OCI-LY7 (cell line): ENCODE data around the gene MAPK13. TPM values are rescaled to one million over a fixed set of nuclear protein-coding genes. Genes with fewer than 3 reads are reported as not detected.

Source experiments
- BruUV-seq: library from RNA; stranded (reverse); fragments of 400-500 nt; replicated peaks from 2 replicates; lab custom pipeline; 2021; lab: Mats Ljungman, UMichigan
- CTCF ChIA-PET: fragments of 300-600 bp; sonication (Branson Sonifier 250); formaldehyde crosslinking; loops from one replicate; lab custom pipeline; 2022; ENCODE audit warnings: antibody characterized with exemption; ENCODE audit not compliant: unreplicated experiment; lab: Charles Lee
- POLR2A ChIA-PET: fragments of 300-600 bp; sonication (Branson Sonifier 250); formaldehyde crosslinking; loops from one replicate; lab custom pipeline; 2022; ENCODE audit warnings: antibody characterized with exemption; lab: Charles Lee
- DNase-seq: peaks from one replicate; pipeline ENCODE4 v3.0.0-alpha.2; 2015; ENCODE audit warnings: low spot score
- H2AFZ ChIP-seq: fragments of 200-600 bp; sonication (generic), shearing (Covaris generic); 2 replicates; pipeline ENCODE4 v1.6.1; 2014; ENCODE audit warnings: mild to moderate bottlenecking, antibody characterized with exemption, low read length, moderate library complexity
- H3K27ac ChIP-seq: fragments of 200-600 bp; sonication (generic); 2 replicates; pipeline ENCODE4 v1.5.1; 2014; ENCODE audit warnings: mixed run types, low read depth, mild to moderate bottlenecking, moderate library complexity, low read length, inconsistent platforms; ENCODE audit not compliant: poor library complexity, severe bottlenecking
- H3K36me3 ChIP-seq: fragments of 200-600 bp; sonication (generic); 2 replicates; pipeline ENCODE4 v1.6.1; 2014; ENCODE audit warnings: mild to moderate bottlenecking, antibody characterized with exemption, low read length, moderate library complexity, mixed read lengths; ENCODE audit not compliant: insufficient read depth
- H3K4me1 ChIP-seq: fragments of 200-600 bp; sonication (generic); 2 replicates; pipeline ENCODE4 v1.5.1; 2014; ENCODE audit warnings: mild to moderate bottlenecking, low read length; ENCODE audit not compliant: insufficient read depth, poor library complexity, severe bottlenecking
- H3K4me2 ChIP-seq: fragments of 200-600 bp; sonication (generic); 2 replicates; pipeline ENCODE4 v1.6.1; 2014; ENCODE audit warnings: mild to moderate bottlenecking, low read length
- H3K4me3 ChIP-seq: fragments of 200-600 bp; sonication (generic); 2 replicates; pipeline ENCODE4 v1.5.1; 2014; ENCODE audit warnings: mild to moderate bottlenecking, low read depth, low read length; ENCODE audit not compliant: poor library complexity, severe bottlenecking
- H3K79me2 ChIP-seq: fragments of 200-600 bp; sonication (generic); 2 replicates; pipeline ENCODE4 v1.6.1; 2016; ENCODE audit warnings: low read depth, mild to moderate bottlenecking, low read length, moderate library complexity, mixed read lengths; ENCODE audit not compliant: insufficient read depth
- H3K9me2 ChIP-seq: fragments of 200-600 bp; sonication (generic); 2 replicates; pipeline ENCODE4 v1.6.1; 2016; ENCODE audit warnings: mild to moderate bottlenecking, low read length, mixed read lengths; ENCODE audit not compliant: insufficient read depth
- H3K9me3 ChIP-seq: fragments of 200-600 bp; sonication (generic); 2 replicates; pipeline ENCODE4 v1.6.1; 2014; ENCODE audit warnings: mild to moderate bottlenecking, mixed run types, low read length, mixed read lengths
- H4K20me1 ChIP-seq: fragments of 200-600 bp; sonication (generic); 2 replicates; pipeline ENCODE4 v1.6.1; 2014; ENCODE audit warnings: mild to moderate bottlenecking, antibody characterized with exemption, low read length, moderate library complexity, mixed read lengths; ENCODE audit not compliant: insufficient read depth
- CTCF ChIP-seq: fragments of 200-600 bp; sonication (generic); conservative IDR thresholded peaks from 2 replicates; pipeline ENCODE4 v1.5.1; 2014; ENCODE audit warnings: mild to moderate bottlenecking, antibody characterized with exemption, low read length, moderate library complexity, mixed read lengths
- EZH2phosphoT487 ChIP-seq: fragments of 200-600 bp; sonication (generic); IDR thresholded peaks from 2 replicates; pipeline ENCODE4 v1.6.1; 2018; ENCODE audit warnings: low read depth, borderline replicate concordance, mild to moderate bottlenecking, mixed run types, antibody characterized with exemption, low read length, moderate library complexity, mixed read lengths
- intact Hi-C: fragments of 100-400 bp; cut with micrococcal nuclease; formaldehyde crosslinking; loops from one replicate; pipeline ENCODE4 v1.10.0; 2022; ENCODE audit not compliant: unreplicated experiment
- total RNA-seq, 2 experiments: library from RNA; depleted of rRNA in 1 of 2; stranded (reverse); fragments of >200 nt in 1 of 2; shearing (Covaris generic) in 1 of 2; gene quantifications; 2 replicates each; pipeline ENCODE4 v1.2.3, GENCODE V29; 2014 to 2022

Gene MAPK13
- total RNA-seq, 2 experiments from 2014 or later = 0.88 to 1.8 TPM

DNA sequence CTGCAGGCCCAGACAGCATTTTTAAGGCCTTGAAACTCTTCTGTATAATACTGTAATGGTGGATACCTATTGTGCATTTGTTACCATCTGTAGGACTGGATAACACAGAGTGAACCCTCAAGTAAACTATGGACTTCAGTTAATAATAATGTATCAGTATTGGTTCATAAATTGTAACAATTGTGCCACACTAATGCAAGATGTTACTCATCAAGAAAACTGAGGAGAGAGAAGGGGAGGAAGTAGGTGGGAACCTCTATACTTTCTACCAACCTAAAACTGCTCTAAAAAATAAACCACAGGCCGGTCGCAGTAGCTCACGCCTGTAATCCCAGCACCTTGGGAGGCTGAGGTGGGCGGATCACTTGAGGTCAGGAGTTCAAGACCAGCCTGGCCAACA lies 10.8 kb downstream of the MAPK13 start:
- no peak overlapping the region for H3K4me2 ChIP-seq
- H3K79me2 ChIP-seq = no peaks in the 10 kb centered on the region
- no peaks in the 10 kb centered on the region for H3K9me3 ChIP-seq
- H3K36me3 ChIP-seq = no peaks in the 10 kb centered on the region
- H3K9me2 ChIP-seq = no peaks in the 10 kb centered on the region
- intact Hi-C loops = no loop called here
- H2AFZ ChIP-seq = no peak overlapping the region
- ChIA-PET CTCF (no interaction called here), POLR2A (no interaction called here)
- H3K4me3 ChIP-seq = no peak overlapping the region
- BruUV-seq = no TSS peak
- H4K20me1 ChIP-seq = no peaks in the 10 kb centered on the region
- H3K4me1 ChIP-seq = peaks cover 24% of the 10 kb centered on the region
- H3K27ac ChIP-seq = no peak overlapping the region
- no peak for DNase-seq
- no peak for TF ChIP-seq CTCF
- no peak for TF ChIP-seq EZH2phosphoT487

GRCh38 chr6:36141961-36142360 lies 11.6 kb downstream of the MAPK13 start:
- no TSS peak for BruUV-seq
- no peaks in the 10 kb centered on the region for H4K20me1 ChIP-seq
- peaks cover 16% of the 10 kb centered on the region for H3K4me1 ChIP-seq
- H3K27ac ChIP-seq = no peak overlapping the region
- no peak for DNase-seq
- no peak overlapping the region for H3K4me2 ChIP-seq
- no peaks in the 10 kb centered on the region for H3K79me2 ChIP-seq
- no peak overlapping the region for H3K4me3 ChIP-seq
- H3K9me3 ChIP-seq = no peaks in the 10 kb centered on the region
- no peaks in the 10 kb centered on the region for H3K9me2 ChIP-seq
- no peak overlapping the region for H2AFZ ChIP-seq
- ChIA-PET POLR2A (no interaction called here), CTCF (no interaction called here)
- intact Hi-C loops = no loop called here
- TF ChIP-seq CTCF (no peak), EZH2phosphoT487 (no peak)
- no peaks in the 10 kb centered on the region for H3K36me3 ChIP-seq

DNA sequence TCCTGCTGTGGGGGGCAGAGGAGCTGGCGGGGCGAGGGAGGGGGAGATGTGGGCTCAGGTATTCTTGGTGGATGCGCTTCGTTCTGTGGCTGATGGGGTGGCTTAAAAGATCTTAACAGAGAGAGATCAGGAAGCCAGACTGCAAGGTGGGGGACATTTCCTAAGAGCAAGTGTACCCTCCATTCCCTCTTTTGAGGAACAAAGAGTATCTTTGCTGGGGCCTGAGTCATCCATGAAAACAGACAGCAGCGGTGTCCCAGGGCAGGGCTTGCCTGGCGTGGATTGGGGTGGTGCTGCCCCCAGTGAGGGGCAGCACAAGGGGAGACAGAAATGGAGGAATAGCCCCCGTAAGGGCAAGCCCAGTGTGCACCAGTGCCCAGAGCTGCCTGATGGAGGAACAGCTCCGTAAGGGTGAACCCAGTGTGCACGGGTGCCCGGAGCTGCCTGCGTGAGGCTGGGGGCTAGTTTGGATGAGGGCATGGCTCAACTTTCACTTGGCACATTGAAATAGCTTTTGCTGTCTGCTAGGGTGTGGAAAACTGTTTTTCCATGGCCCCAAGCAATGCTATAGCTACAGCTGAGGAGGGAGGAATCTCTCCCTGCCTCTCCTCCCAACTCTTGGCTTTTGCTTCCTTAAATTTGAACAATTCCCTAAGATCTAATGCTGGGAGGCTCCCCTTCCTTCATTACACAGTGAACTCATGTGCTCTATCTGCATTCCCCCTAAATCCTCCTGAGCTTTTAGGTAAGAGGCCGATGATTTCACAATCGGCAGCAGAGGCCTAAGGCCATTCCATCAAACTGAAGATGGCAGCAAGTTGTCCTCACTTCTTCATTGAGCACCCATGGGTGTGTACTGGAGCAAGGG lies 12.9 kb downstream of the MAPK13 start:
- ChIA-PET CTCF (no interaction called here), POLR2A (interaction anchor here (0.7 kb wide), 1 partner anchor 84 kb away, joined by 3 read pairs; no protein-coding TSS in a partner anchor)
- H2AFZ ChIP-seq = no peak overlapping the region
- no peaks in the 10 kb centered on the region for H3K9me2 ChIP-seq
- no peaks in the 10 kb centered on the region for H3K79me2 ChIP-seq
- no peak overlapping the region for H3K4me3 ChIP-seq
- H4K20me1 ChIP-seq = no peaks in the 10 kb centered on the region
- BruUV-seq = no TSS peak
- no peak overlapping the region for H3K27ac ChIP-seq
- H3K9me3 ChIP-seq = no peaks in the 10 kb centered on the region
- DNase-seq = no peak
- intact Hi-C loops = no loop called here
- peaks cover 14% of the 10 kb centered on the region for H3K4me1 ChIP-seq
- H3K36me3 ChIP-seq = no peaks in the 10 kb centered on the region
- no peak overlapping the region for H3K4me2 ChIP-seq
- no peak for TF ChIP-seq EZH2phosphoT487
- TF ChIP-seq CTCF = no peak
